Activated effector memory CD4-positive, alpha-beta T cell treated with anti-CD3 and anti-CD28 coated beads, Interleukin-2, amount 50 U/mL, for 16 hours (primary cell): ENCODE measurements around the gene LRRC56.

Experiments used
- DNase-seq: peaks from one replicate; pipeline ENCODE4 v3.0.0-alpha.2; 2020

Gene LRRC56

GRCh38 chr11:536841-537621 lies at the start of gene LRRC56:
Gene LRRC56 (plus strand): TSS chr11:537527. CDS start chr11:540685, 3,158 bp downstream.
- DNase-seq: peak; percentile 97

- DNase-seq: no peak
Measured at GRCh38 chr11:487571-488021, 49.7 kb upstream of the LRRC56 start.

- DNase-seq: no peak
Measured at GRCh38 chr11:488062-488461, 49.3 kb upstream of the LRRC56 start.

GRCh38 chr11:488579-488978 lies 48.7 kb upstream of the LRRC56 start:
- no peak for DNase-seq

GRCh38 chr11:488992-489391 lies 48.3 kb upstream of the LRRC56 start:
- no peak for DNase-seq

- no peak for DNase-seq
Measured at GRCh38 chr11:489610-490185, 47.6 kb upstream of the LRRC56 start.

- no peak for DNase-seq
Measured at GRCh38 chr11:490186-490929, 47.0 kb upstream of the LRRC56 start.

GRCh38 chr11:490930-491260 lies 46.4 kb upstream of the LRRC56 start:
- DNase-seq: no peak

GRCh38 chr11:491358-491757 lies 46.0 kb upstream of the LRRC56 start:
- DNase-seq: no peak

GRCh38 chr11:492427-493226 lies 44.7 kb upstream of the LRRC56 start:
- no peak for DNase-seq

GRCh38 chr11:494761-495536 lies 42.4 kb upstream of the LRRC56 start:
- DNase-seq: no peak

GRCh38 chr11:495537-495931 lies 41.8 kb upstream of the LRRC56 start:
- DNase-seq: no peak

- no peak for DNase-seq
Measured at GRCh38 chr11:496834-497564, 40.3 kb upstream of the LRRC56 start.

- DNase-seq: no peak
Measured at GRCh38 chr11:497565-498296, 39.6 kb upstream of the LRRC56 start.

GRCh38 chr11:498297-499181 lies 38.8 kb upstream of the LRRC56 start:
- no peak for DNase-seq

GRCh38 chr11:499201-500076 lies 37.9 kb upstream of the LRRC56 start:
- no peak for DNase-seq

- DNase-seq: no peak
Measured at GRCh38 chr11:501001-501682, 36.2 kb upstream of the LRRC56 start.

GRCh38 chr11:501683-502287 lies 35.5 kb upstream of the LRRC56 start:
- no peak for DNase-seq
